HG03060 (cell line): Measurements from ENCODE around the gene ARPC1B.
"Not testable (repeated sequence)": the region's sequence is repeated elsewhere in the genome, so short reads cannot be mapped to it uniquely, and the experiment has no call there.

Experiments
- ATAC-seq: cut with Tn5 transposase; IDR thresholded peaks from one replicate; pipeline ENCODE4 v1.9.1; 2021; ENCODE audit warnings: low read depth, moderate number of reproducible peaks; ENCODE audit not compliant: unreplicated experiment

Gene ARPC1B

DNA sequence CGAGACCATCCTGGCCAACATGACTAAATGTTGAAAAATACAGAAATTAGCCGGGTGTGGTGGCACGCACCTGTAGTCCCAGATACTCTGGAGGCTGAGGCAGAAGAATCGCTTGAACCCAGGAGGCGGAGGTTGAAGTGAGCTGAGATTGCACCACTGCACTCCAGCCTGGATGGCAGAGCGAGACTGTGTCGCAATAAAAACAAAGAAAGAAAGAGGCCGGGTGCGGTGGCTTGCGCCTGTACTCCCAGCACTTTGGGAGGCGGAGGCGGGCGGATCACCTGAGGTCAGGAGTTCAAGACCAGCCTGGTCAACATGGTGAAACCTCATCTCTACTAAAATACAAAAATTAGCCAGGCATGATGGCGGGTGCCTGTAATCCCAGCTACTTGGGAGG lies 12.7 kb downstream of the ARPC1B start:
- ATAC-seq, result not testable (repeated sequence)

DNA sequence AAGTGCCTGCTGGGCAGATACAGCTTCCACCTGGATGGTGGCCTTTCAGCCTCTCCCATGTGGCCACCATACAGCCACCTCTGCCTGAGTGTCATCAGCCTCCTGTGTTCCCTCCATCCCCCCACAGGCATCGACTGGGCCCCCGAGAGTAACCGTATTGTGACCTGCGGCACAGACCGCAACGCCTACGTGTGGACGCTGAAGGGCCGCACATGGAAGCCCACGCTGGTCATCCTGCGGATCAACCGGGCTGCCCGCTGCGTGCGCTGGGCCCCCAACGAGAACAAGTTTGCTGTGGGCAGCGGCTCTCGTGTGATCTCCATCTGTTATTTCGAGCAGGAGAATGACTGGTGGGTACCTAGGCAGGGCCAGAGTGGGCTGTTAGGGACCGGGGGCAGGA lies 13.4 kb downstream of the ARPC1B start:
- ATAC-seq, result no peak

DNA sequence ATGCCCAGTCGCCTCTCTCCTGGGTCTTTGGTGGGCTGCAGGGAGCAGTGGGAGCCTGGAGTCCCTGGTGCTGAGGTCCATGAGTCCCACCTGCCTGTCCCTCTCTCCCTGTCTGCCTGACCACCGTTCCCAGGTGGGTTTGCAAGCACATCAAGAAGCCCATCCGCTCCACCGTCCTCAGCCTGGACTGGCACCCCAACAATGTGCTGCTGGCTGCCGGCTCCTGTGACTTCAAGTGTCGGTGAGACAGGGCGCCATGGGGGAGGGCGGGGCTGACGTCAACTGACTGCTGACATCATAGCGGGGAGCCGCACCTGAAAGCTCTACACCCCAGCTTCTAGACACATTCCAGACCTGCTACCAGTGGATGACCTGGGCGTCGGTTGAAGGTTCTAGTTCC lies 15.2 kb downstream of the ARPC1B start:
- no peak for ATAC-seq

DNA sequence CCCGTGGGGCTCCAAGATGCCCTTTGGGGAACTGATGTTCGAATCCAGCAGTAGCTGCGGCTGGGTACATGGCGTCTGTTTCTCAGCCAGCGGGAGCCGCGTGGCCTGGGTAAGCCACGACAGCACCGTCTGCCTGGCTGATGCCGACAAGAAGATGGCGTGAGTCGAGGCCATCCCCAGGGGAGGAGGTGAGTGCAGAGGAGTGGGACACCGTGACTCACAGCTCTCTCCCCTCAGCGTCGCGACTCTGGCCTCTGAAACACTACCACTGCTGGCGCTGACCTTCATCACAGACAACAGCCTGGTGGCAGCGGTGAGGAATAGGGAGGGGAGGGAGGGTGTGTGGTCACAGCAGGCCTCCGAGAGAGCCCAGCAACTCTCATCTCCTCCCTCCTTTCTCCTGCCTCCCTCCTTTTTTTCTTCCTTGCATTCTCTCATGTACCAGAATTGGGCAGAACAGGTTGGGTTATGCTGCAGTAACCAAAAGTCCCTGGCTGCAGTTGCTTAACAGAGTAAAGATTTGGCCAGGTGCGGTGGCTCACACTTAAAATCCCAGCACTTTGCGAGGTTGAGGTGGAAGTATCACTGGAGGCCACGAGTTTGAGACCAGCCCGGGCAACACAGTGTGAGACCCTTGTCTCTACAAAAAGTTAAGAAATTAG lies 16.5 kb downstream of the ARPC1B start:
- no peak for ATAC-seq

DNA sequence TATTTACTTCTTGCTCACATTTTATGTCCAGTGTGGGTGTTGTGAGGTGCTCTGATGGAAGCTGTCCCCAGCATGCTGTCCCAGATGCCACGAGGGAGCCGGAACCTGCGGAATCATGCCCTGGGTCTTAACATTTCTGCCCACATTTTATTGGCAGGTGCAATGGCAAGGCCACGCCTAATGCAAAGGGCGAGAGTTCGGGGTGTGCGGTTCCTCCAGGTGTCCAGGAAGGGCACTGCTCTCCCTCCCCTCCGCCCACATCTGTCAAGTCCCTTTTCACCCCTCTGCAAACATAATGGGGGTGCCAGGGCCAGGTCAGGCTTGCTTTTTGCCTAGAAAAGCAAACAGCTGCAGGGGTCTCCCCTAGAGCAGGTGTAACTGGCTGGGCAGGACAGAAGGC lies 17.5 kb downstream of the ARPC1B start:
- no peak for ATAC-seq

DNA sequence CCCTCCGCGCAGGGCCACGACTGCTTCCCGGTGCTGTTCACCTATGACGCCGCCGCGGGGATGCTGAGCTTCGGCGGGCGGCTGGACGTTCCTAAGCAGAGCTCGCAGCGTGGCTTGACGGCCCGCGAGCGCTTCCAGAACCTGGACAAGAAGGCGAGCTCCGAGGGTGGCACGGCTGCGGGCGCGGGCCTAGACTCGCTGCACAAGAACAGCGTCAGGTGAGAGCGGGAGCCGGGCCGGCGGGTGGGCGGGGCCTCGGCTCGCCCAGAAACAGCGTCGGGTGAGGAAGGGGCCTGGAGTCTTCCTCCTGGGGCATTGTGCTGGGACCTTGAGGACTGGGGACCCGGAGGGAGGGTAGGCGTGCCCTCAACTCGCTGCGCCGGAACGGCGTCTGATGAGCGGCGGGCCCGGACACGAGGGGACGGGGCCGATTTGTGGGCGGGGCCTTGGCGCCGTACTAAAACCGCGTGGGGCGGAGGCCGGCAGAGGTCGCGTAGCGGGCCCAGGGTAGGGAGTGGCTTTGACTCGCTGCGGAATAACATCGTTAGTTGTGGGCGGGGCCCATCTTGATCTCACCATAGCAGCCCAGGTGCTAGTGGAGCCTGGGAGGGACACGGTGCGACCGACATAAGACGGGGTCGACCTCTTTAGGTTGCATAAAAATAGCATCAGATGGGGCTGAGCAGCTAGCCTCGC lies 18.3 kb downstream of the ARPC1B start:
- no peak for ATAC-seq

DNA sequence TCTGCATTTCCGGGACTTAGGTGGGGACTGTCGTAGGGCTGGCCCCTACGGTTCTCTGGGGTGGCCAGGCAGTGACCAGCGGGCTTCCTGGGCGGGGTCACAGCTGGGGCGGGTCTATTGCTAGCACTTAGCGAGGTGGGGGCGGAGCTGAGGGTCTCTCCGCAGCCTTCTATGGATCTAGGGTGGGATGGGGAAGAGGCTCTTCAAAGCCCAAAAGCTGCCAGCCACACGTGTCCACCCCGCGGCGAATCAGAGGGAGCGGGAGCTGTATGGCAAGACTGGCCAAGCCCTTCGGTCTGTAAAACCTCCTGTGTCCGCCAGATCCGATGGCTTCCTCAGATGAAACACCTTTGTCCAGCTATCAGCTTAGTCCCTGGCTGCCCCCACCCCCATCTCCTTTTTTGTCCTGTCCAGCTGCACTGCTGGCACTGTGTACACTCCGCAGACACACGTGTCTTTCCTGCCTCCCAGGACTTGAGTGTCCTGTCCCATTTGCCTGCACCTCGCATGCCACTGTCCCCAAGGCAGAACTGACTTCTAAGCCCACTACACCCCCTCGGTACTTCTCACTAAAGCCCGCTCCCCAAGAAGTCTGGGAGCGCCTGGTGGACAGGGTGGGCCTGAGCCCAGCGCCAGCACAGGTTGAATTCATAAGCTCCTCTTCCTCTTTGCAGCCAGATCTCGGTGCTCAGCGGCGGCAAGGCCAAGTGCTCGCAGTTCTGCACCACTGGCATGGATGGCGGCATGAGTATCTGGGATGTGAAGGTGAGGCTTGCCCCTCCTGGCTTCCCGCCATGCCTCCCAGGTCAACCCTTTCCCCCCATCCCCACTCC lies 19.0 kb downstream of the ARPC1B start:
- ATAC-seq, result no peak

DNA sequence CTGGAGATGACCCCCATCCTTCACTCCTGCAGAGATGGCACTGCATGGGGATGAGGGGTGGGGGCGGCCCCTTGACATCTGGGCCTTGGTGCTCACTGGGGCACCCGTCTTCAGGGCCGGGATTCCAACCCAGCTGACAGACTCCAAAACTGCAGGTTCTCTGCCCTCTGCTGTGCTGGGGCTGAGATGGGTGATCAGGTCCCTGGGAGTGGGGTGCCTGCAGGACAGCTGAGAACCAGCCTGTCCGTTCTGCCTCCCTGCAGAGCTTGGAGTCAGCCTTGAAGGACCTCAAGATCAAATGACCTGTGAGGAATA lies 19.6 kb downstream of the ARPC1B start:
- no peak for ATAC-seq

DNA sequence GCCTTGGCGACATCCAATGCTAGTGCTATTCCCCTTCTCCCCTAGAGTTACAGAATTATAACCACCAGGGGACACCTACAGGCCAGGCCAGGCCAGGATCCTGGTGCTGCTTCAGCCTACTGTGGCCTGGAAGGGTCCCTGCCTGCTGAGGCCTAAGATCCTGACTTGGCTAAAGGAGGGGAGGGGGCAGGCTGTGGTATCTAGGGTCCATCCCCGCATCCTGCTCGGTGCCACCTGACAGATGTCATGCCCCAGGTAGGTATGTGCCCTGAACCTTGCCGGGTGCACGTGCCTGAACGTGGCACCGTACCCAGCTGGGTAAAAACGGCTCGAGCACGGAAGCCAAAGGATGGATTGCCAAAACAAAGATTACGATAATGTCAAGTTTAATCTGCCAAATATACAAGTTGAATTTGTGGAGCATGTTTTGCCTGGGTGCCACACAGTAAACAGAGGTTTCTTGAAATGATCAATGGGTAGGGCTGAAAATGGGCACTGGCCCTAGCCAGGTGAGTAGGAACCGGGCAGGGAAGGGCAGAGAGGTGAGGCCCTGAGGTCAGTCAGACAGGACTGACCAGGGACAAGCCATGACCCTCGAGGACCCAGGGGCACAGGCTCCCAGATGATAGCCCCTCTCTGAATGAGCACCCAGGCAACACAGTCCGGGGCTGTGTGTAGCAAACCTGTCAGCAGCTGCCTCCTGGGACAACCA lies 21.2 kb downstream of the ARPC1B start:
- ATAC-seq, result no peak

DNA sequence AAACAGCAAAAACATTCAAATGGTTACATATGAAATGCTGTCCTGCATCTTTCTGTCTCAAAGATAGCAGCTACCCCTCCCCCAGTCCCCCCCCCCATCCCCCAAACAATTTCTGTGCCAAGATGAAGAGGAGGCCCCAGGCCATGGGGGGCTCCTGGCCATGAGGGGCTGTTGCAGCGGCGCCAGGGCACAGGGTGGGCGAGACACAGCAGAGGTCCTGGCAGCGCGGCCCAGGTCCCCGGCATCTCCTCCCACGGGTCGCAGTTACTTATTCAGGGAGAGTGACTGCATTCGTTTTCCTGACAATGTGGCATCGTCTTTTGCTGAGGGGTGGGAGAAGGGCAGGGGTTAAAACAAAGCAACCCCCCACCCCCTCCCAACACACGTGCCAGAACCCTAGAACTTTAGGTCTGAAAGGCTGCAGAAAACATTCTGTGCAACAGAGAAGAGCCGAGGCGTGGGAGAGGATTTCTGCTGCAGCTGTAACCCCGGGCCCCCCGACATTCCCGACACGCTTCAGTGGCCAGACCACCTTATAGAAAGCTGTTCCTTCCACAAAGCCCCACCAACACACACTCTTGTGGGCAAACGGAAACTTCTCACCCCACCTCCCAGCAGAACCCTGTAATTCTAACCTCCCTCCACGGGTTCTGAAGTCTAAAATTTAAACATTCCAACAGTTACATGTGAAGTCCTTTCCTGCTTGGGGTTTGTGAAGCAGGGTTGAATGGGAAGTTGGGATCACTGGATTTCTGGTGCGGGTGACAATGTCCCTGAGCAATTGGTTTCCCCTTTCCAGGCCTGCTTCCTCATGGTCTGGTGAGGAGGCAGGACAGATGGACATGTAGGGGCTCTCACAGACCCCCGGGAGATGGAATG lies 22.1 kb downstream of the ARPC1B start:
- no peak for ATAC-seq

DNA sequence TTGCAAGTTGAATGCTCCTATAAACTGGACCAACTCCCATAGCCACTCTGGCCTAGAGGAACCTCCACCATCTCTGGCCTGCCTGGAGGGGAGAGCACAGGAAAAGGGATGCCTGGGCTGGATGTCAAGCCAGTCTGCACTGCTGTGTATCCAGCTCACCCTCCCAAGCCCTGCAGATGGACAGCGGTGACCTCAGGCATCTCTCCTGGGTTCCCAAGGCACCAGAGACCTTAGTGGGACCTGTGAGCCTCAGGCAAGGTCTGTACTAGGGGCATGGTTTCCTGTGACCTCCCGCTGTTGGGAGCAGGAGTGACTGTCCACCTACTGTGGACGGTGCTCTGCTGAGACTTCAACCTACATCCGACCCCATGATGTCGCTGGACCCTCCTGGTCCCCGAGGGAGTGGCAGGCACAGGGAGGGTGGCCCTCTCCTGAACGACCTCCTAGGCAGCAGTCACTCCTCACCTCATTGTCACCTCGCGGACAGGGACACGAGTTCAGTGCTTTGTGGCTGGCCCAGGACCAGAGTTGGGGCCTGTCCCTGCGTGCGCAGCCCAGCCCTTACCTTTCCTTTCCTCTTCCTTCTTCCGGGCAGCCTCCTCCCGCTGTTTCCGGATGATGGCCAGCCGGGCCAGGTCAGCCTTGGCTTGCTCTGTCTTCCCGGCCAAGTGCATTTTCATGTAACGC lies 22.9 kb downstream of the ARPC1B start:
- ATAC-seq, result no peak

DNA sequence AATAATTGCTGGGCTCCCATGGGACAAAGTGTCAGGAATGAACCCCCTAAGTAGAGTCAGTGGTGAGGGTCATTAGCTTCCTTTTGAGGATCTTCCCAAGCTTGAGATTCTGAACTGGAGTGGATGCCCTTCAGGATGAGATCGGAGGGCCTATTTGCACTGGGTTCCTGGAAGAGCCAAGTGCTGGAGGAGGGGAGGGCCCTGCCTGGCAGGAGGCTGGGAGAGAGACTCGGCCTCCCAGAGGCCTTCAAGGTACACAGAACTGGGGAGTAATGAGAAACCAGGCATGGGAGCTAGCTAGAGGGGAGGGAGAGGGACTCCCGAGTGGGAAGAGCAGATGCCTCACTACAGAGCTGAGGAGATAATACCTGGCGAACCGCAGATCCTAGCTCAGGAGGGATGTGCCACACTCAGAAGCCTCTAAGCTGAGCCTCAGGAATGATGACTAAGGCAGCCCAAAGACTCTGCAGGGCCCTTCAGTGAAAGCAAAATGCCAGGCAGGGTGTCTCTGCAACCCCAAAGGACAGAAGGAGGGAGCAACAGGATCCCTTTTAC lies 24.4 kb downstream of the ARPC1B start:
- ATAC-seq, result no peak

DNA sequence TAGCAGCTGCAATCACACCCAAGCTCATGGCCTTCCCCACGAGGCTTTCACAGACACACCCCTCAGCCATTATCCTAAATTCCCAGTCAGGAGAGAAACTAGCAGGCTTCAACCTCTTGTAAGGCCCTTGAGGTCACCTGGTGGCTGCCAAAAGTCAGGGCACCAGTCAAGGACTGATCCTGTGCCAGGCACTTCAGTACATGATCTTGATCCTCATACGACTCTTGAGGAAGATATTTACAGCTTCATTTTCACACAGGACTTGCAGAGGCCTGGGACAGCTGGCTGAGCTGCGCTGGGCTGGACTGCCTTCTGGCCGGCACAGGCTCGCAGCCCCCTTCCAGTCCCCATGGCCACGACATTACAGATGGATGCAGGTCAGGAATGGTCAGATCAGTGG lies 25.1 kb downstream of the ARPC1B start:
- no peak for ATAC-seq

DNA sequence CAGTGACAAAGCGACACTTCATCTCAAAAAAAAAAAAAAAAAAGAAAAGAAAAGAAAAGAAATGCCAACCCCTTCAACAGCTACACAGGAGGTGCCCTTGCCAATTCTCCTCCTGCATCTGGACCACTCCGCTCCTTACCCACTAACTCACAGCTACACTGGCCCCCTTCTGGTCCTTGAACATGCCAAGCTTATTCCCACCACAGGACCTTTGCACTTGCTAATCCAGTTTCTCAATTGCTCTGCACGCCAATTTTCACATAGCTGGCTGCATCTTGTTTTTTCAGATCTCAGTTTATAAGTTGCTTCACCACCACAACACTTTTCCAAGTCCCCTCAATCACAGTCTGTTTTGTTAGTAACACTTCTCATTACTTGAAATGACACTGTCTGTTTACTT lies 28.3 kb downstream of the ARPC1B start:
- no peak for ATAC-seq

DNA sequence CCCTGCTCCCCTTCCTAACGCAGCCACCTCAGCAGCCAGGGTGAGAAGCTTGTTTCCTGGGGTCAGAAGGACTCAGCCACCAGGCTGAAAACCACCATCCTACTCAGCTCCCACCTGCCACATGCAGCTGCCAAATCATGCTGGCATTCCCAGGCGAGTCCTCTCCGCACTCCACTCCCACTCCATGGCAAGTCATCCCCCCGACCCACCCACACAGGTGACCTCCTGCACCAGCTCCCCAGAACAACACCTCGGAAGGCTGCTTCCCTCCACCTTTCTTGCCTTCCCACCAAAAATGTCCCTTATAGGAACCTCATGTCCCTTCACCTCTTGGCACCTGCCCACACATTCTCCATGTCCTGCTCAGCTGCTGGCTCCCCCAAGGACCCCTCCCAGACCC lies 29.2 kb downstream of the ARPC1B start:
- no peak for ATAC-seq

DNA sequence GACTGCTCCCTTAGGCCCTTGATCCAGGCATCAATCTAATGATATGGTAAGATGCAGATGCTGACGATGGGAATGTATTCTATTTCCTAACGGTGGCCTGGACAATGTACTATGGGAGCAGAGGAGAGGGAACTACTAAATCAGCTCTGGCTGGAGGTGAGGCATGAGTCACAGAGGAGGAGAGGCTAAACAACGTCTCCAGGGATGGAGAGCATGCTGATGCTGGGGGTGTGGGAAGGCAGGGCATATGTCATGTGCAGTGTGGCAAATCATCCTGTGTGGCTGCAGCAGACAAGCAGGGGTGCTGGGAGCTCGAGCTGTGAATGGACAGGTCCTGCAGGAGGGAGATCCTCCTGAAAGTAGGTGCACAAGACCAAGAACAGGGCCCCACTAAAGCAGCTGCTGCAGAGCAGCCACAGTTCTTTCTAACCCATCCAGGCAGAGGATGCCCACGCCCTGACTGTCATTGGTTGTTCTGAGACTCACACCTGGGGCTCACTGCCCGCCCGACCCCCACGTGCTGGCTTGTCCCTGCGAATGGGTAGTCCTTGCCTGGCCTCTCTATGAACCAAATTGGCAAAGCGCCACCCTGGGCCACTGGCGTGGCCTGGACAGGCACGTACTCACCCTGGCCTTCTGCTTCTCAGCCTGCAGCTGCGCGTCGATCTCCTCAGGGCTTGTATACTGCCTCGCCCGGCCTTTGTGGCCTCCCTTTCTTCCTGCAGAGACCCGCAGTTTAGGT lies 29.9 kb downstream of the ARPC1B start:
- ATAC-seq, result no peak

DNA sequence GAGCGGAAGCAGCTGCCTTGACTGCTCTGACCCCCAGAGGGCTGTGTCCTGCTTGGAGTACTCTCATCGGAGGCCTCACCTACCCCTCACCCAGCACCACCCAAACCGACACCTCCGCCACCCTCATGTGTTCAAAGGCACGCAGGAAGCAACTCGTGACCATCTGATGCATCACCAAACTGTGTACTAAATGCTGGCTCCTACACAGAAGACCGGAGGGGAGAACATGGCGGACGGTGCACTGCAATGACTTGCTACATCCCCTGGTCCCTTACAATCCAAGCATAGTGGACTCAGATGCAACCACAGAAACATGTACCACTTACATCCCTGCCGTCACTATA lies 30.4 kb downstream of the ARPC1B start:
- no peak for ATAC-seq

DNA sequence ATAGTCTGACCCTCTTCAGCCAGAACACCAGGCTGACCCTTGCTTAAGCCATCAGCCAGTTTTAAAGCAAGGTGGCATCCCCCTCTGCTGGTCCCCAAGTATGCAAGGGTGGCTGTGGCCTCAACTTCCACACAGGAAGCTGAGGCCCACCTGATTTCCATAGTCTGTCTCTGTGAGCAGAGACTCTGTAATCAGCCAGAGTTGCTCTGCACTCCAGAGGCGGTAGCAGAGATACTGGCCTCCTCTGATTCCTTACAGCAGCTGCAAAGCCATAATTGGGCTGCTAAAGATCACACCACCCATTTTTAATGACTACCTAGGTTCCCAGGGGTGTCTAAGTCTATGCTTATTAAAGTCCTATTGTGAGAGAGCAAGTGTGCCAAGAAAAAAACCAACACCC lies 32.0 kb downstream of the ARPC1B start:
- no peak for ATAC-seq

DNA sequence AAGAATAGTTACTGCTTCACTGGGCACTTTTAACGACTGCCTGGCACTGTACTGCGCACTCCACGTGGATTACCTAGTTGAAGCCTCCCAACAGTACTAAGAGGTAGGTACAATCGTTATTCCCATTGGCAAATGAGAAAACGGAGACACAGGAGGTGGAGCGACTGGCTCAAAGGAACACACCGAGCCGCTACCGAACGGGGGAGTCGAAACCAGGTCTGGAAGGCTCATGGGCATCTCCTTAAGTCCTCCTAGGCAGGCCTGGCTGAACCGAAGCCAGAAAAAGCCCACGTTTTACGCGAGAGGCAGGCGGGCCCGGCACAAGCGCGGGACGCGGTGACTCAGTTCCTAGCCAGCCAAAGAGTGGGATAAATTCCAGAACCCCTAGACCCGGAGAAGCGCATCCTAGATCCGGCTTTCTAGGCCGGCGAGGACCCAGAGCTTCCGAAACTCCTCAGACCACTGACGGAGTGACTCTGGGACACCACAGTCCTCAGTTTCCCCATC lies 33.4 kb downstream of the ARPC1B start:
- no peak for ATAC-seq
